ENCODE results near the gene MAIP1.

Gene MAIP1

GRCh38 chr2:200000444-200001163, 45.2 kb downstream of the MAIP1 start:
- Histone ChIP-seq H3K9ac (ENCODE audit: low read length) (no peak overlapping the region), H3K4me2 (ENCODE audit: low read depth, low read length) (no peak overlapping the region), H3K27me3 (replicated peaks; ENCODE audit: insufficient read depth, low read length) (no peaks in the 10 kb centered on the region), H3K9me2 (replicated peaks; ENCODE audit: insufficient read depth, low read length) (no peaks in the 10 kb centered on the region), H3F3A (ENCODE audit: insufficient read depth, low read length) (no peaks in the 10 kb centered on the region), H3K9me3 (replicated peaks; ENCODE audit: insufficient read depth, low read length) (no peaks in the 10 kb centered on the region), H3K4me3 (ENCODE audit: low read length) (no peak overlapping the region), H3K36me3 (replicated peaks; ENCODE audit: insufficient read depth, low read length) (no peaks in the 10 kb centered on the region), H4K20me1 (ENCODE audit: insufficient read depth, low read length) (no peaks in the 10 kb centered on the region), H3K27ac (ENCODE audit: low read length) (no peak overlapping the region), H3K4me1 (ENCODE audit: low read length) (no peaks in the 10 kb centered on the region), H3K79me2 (ENCODE audit: low read length) (no peaks in the 10 kb centered on the region), H2AFZ (ENCODE audit: low read length) (no peak overlapping the region)
- TF ChIP-seq EZH2 (optimal IDR thresholded peaks at IDR 0.05; ENCODE audit: low read depth, low read length) (no peak), CTCF (IDR thresholded peaks at IDR 0.05; ENCODE audit: low read length) (no peak), EZH2phosphoT487 (IDR thresholded peaks at IDR 0.05; ENCODE audit: low read length) (no peak)
- no peak for DNase-seq

GRCh38 chr2:200003444-200003843, 48.1 kb downstream of the MAIP1 start:
- Histone ChIP-seq H3K4me3 (ENCODE audit: low read length) (no peak overlapping the region), H4K20me1 (ENCODE audit: insufficient read depth, low read length) (no peaks in the 10 kb centered on the region), H3K27ac (ENCODE audit: low read length) (no peak overlapping the region), H3K9me3 (replicated peaks; ENCODE audit: insufficient read depth, low read length) (no peaks in the 10 kb centered on the region), H3K27me3 (replicated peaks; ENCODE audit: insufficient read depth, low read length) (no peaks in the 10 kb centered on the region), H3K36me3 (replicated peaks; ENCODE audit: insufficient read depth, low read length) (no peaks in the 10 kb centered on the region), H3K9ac (ENCODE audit: low read length) (no peak overlapping the region), H3K79me2 (ENCODE audit: low read length) (no peaks in the 10 kb centered on the region), H2AFZ (ENCODE audit: low read length) (no peak overlapping the region), H3K4me1 (ENCODE audit: low read length) (no peaks in the 10 kb centered on the region), H3K4me2 (ENCODE audit: low read depth, low read length) (no peak overlapping the region), H3K9me2 (replicated peaks; ENCODE audit: insufficient read depth, low read length) (no peaks in the 10 kb centered on the region), H3F3A (ENCODE audit: insufficient read depth, low read length) (no peaks in the 10 kb centered on the region)
- TF ChIP-seq CTCF (IDR thresholded peaks at IDR 0.05; ENCODE audit: low read length), result no peak
- TF ChIP-seq EZH2 (optimal IDR thresholded peaks at IDR 0.05; ENCODE audit: low read depth, low read length), result no peak
- no peak for TF ChIP-seq EZH2phosphoT487 (IDR thresholded peaks at IDR 0.05; ENCODE audit: low read length)
- DNase-seq, result no peak

- H3K36me3 ChIP-seq (replicated peaks; ENCODE audit: insufficient read depth, low read length), result no peaks in the 10 kb centered on the region
- H3K4me2 ChIP-seq (ENCODE audit: low read depth, low read length), result no peak overlapping the region
- no peak for DNase-seq
- no peak overlapping the region for H3K9ac ChIP-seq (ENCODE audit: low read length)
- H3K4me1 ChIP-seq (ENCODE audit: low read length), result no peaks in the 10 kb centered on the region
- no peaks in the 10 kb centered on the region for H3F3A ChIP-seq (ENCODE audit: insufficient read depth, low read length)
- no peaks in the 10 kb centered on the region for H3K9me2 ChIP-seq (replicated peaks; ENCODE audit: insufficient read depth, low read length)
- no peak overlapping the region for H2AFZ ChIP-seq (ENCODE audit: low read length)
- H4K20me1 ChIP-seq (ENCODE audit: insufficient read depth, low read length), result no peaks in the 10 kb centered on the region
- no peak overlapping the region for H3K4me3 ChIP-seq (ENCODE audit: low read length)
- H3K27ac ChIP-seq (ENCODE audit: low read length), result no peak overlapping the region
- H3K9me3 ChIP-seq (replicated peaks; ENCODE audit: insufficient read depth, low read length), result no peaks in the 10 kb centered on the region
- no peaks in the 10 kb centered on the region for H3K27me3 ChIP-seq (replicated peaks; ENCODE audit: insufficient read depth, low read length)
- TF ChIP-seq EZH2phosphoT487 (IDR thresholded peaks at IDR 0.05; ENCODE audit: low read length) (no peak), EZH2 (optimal IDR thresholded peaks at IDR 0.05; ENCODE audit: low read depth, low read length) (no peak), CTCF (IDR thresholded peaks at IDR 0.05; ENCODE audit: low read length) (no peak)
- H3K79me2 ChIP-seq (ENCODE audit: low read length), result no peaks in the 10 kb centered on the region
These were observed 50.3 kb downstream of the MAIP1 start for GRCh38 chr2:200005675-200006074.

Data from MM.1S (cell line).